Measurements from ENCODE around the gene KCNJ5.

GRCh38 chr11:128853559-128853958 lies 37.6 kb upstream of the KCNJ5 start:
- TF ChIP-seq EZH2phosphoT487 (conservative IDR thresholded peaks at IDR 0.05; ENCODE audit: low read length), result no peak
- no peak for TF ChIP-seq CTCF (IDR thresholded peaks at IDR 0.05; ENCODE audit: insufficient read depth, low read length, poor library complexity, severe bottlenecking)
